ENCODE results near the gene NDUFB6.
A peak's percentile ranks its signal among the peaks of the same experiment; 100 is the strongest.
"Not testable (repeated sequence)": the region's sequence is repeated elsewhere in the genome, so short reads cannot be mapped to it uniquely, and the experiment has no call there.

Gene NDUFB6

GRCh38 chr9:32524892-32525708 lies 47.9 kb downstream of the NDUFB6 start:
- Histone ChIP-seq H3K27me3 (ENCODE audit: insufficient read depth, low read length, poor library complexity) (no peaks in the 10 kb centered on the region), H3K27ac (ENCODE audit: low read depth, low read length) (peak overlapping the region; percentile 37), H3K79me2 (ENCODE audit: control insufficient read depth, insufficient read depth, low read length) (peaks cover 10% of the 10 kb centered on the region), H3K4me1 (ENCODE audit: control insufficient read depth, low read depth, low read length) (peaks cover 2% of the 10 kb centered on the region), H3K56ac (ENCODE audit: low read length) (peak overlapping the region; percentile 89), H3K9ac (ENCODE audit: low read length) (peak overlapping the region; percentile 74), H2BK5ac (ENCODE audit: low read length) (peak overlapping the region; percentile 85), H3K79me1 (ENCODE audit: low read length) (peaks cover 8% of the 10 kb centered on the region), H4K5ac (ENCODE audit: low read length) (no peak overlapping the region), H4K8ac (ENCODE audit: low read depth, low read length) (no peak overlapping the region), H2BK15ac (replicated peaks; ENCODE audit: low read depth) (no peak overlapping the region), H3K23ac (ENCODE audit: low read length) (no peak overlapping the region), H3K18ac (ENCODE audit: low read length) (no peak overlapping the region), H3K36me3 (ENCODE audit: control insufficient read depth, insufficient read depth, low read length) (no peaks in the 10 kb centered on the region), H3K4me2 (ENCODE audit: low read length) (peak overlapping the region; percentile 79), H3K4ac (ENCODE audit: low read depth, low read length) (no peak overlapping the region), H2BK120ac (ENCODE audit: low read depth, low read length) (no peak overlapping the region), H3K4me3 (ENCODE audit: low read length) (peak overlapping the region; percentile 28), H2AK5ac (ENCODE audit: low read length) (peak overlapping the region; percentile 83)
- DNase-seq: peak; percentile 93
- no CpG with 5 or more reads among the region's 22 CpGs for WGBS (ENCODE audit: extremely low coverage, insufficient coverage, low lambda C conversion rate)

DNA sequence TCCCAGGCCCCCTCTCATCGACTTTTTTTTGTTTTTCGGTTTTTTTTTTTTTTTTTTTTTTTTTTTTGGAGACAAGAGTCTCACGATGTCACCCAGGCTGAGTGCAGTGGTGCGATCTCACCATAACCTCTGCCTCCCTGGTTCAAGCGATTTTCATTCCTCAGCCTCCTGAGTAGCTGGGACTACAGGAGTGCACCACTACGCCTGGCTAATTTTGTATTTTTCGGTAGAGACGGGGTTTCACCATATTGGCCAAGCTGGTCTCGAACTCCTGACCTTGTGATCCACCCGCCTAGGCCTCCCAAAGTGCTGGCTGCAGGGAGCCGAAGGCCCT lies 48.4 kb downstream of the NDUFB6 start:
- not testable (repeated sequence) for H3K36me3 ChIP-seq (ENCODE audit: control insufficient read depth, insufficient read depth, low read length); H3K79me2 ChIP-seq (ENCODE audit: control insufficient read depth, insufficient read depth, low read length); H2BK5ac ChIP-seq (ENCODE audit: low read length); H3K4me3 ChIP-seq (ENCODE audit: low read length); H3K27me3 ChIP-seq (ENCODE audit: insufficient read depth, low read length, poor library complexity); DNase-seq; H2AK5ac ChIP-seq (ENCODE audit: low read length); H3K27ac ChIP-seq (ENCODE audit: low read depth, low read length); H3K4me2 ChIP-seq (ENCODE audit: low read length); H3K4ac ChIP-seq (ENCODE audit: low read depth, low read length); H2BK120ac ChIP-seq (ENCODE audit: low read depth, low read length); H4K5ac ChIP-seq (ENCODE audit: low read length); H3K4me1 ChIP-seq (ENCODE audit: control insufficient read depth, low read depth, low read length); H3K18ac ChIP-seq (ENCODE audit: low read length); H3K23ac ChIP-seq (ENCODE audit: low read length); H3K9ac ChIP-seq (ENCODE audit: low read length); H2BK15ac ChIP-seq (replicated peaks; ENCODE audit: low read depth); H4K8ac ChIP-seq (ENCODE audit: low read depth, low read length); H3K79me1 ChIP-seq (ENCODE audit: low read length)
- peak overlapping the region; percentile 42 for H3K56ac ChIP-seq (ENCODE audit: low read length)
- no CpG with 5 or more reads among the region's 11 CpGs for WGBS (ENCODE audit: extremely low coverage, insufficient coverage, low lambda C conversion rate)

GRCh38 chr9:32523910-32524309 lies 49.0 kb downstream of the NDUFB6 start:
- H3K56ac ChIP-seq (ENCODE audit: low read length): no peak overlapping the region

GRCh38 chr9:32518276-32518675 lies 54.7 kb downstream of the NDUFB6 start:
- H3K27me3 ChIP-seq (ENCODE audit: insufficient read depth, low read length, poor library complexity): no peaks in the 10 kb centered on the region
- H2AK5ac ChIP-seq (ENCODE audit: low read length): no peak overlapping the region
- H3K56ac ChIP-seq (ENCODE audit: low read length): no peak overlapping the region
- no peak overlapping the region for H3K9ac ChIP-seq (ENCODE audit: low read length)
- no peak overlapping the region for H4K8ac ChIP-seq (ENCODE audit: low read depth, low read length)
- no peak overlapping the region for H3K23ac ChIP-seq (ENCODE audit: low read length)
- no peak overlapping the region for H3K4me2 ChIP-seq (ENCODE audit: low read length)
- peaks cover 4% of the 10 kb centered on the region for H3K79me1 ChIP-seq (ENCODE audit: low read length)
- no peak overlapping the region for H3K27ac ChIP-seq (ENCODE audit: low read depth, low read length)
- H3K4me1 ChIP-seq (ENCODE audit: control insufficient read depth, low read depth, low read length): no peaks in the 10 kb centered on the region
- WGBS (ENCODE audit: extremely low coverage, insufficient coverage, low lambda C conversion rate): no CpG with 5 or more reads among the region's 1 CpG
- no peaks in the 10 kb centered on the region for H3K36me3 ChIP-seq (ENCODE audit: control insufficient read depth, insufficient read depth, low read length)
- H3K4me3 ChIP-seq (ENCODE audit: low read length): no peak overlapping the region
- no peak overlapping the region for H2BK15ac ChIP-seq (replicated peaks; ENCODE audit: low read depth)
- H3K4ac ChIP-seq (ENCODE audit: low read depth, low read length): no peak overlapping the region
- no peak overlapping the region for H3K18ac ChIP-seq (ENCODE audit: low read length)
- H4K5ac ChIP-seq (ENCODE audit: low read length): no peak overlapping the region
- peaks cover 3% of the 10 kb centered on the region for H3K79me2 ChIP-seq (ENCODE audit: control insufficient read depth, insufficient read depth, low read length)
- no peak overlapping the region for H2BK120ac ChIP-seq (ENCODE audit: low read depth, low read length)
- no peak overlapping the region for H2BK5ac ChIP-seq (ENCODE audit: low read length)
- DNase-seq: peak; percentile 42

More at GRCh38 chr9:32523910-32524309, 49.0 kb downstream of the NDUFB6 start:
- H4K8ac ChIP-seq (ENCODE audit: low read depth, low read length): no peak overlapping the region
- no peak overlapping the region for H3K4ac ChIP-seq (ENCODE audit: low read depth, low read length)
- no peak overlapping the region for H3K4me3 ChIP-seq (ENCODE audit: low read length)
- H2AK5ac ChIP-seq (ENCODE audit: low read length): peak overlapping the region; percentile 14
- H2BK5ac ChIP-seq (ENCODE audit: low read length): no peak overlapping the region
- H3K9ac ChIP-seq (ENCODE audit: low read length): no peak overlapping the region
- H3K79me1 ChIP-seq (ENCODE audit: low read length): peaks cover 8% of the 10 kb centered on the region
- no peaks in the 10 kb centered on the region for H3K27me3 ChIP-seq (ENCODE audit: insufficient read depth, low read length, poor library complexity)
- peak overlapping the region; percentile 45 for H2BK120ac ChIP-seq (ENCODE audit: low read depth, low read length)
- peaks cover 2% of the 10 kb centered on the region for H3K4me1 ChIP-seq (ENCODE audit: control insufficient read depth, low read depth, low read length)
- H3K27ac ChIP-seq (ENCODE audit: low read depth, low read length): no peak overlapping the region
- WGBS (ENCODE audit: extremely low coverage, insufficient coverage, low lambda C conversion rate): no CpG with 5 or more reads among the region's 1 CpG
- H3K23ac ChIP-seq (ENCODE audit: low read length): no peak overlapping the region
- H2BK15ac ChIP-seq (replicated peaks; ENCODE audit: low read depth): no peak overlapping the region
- H3K36me3 ChIP-seq (ENCODE audit: control insufficient read depth, insufficient read depth, low read length): no peaks in the 10 kb centered on the region
- H3K79me2 ChIP-seq (ENCODE audit: control insufficient read depth, insufficient read depth, low read length): peaks cover 10% of the 10 kb centered on the region
- DNase-seq: no peak
- no peak overlapping the region for H3K4me2 ChIP-seq (ENCODE audit: low read length)
- H3K18ac ChIP-seq (ENCODE audit: low read length): no peak overlapping the region
- no peak overlapping the region for H4K5ac ChIP-seq (ENCODE audit: low read length)

GRCh38 chr9:32516241-32516640 lies 56.7 kb downstream of the NDUFB6 start:
- no peaks in the 10 kb centered on the region for H3K27me3 ChIP-seq (ENCODE audit: insufficient read depth, low read length, poor library complexity)
- H3K9ac ChIP-seq (ENCODE audit: low read length): no peak overlapping the region
- DNase-seq: no peak
- H2AK5ac ChIP-seq (ENCODE audit: low read length): no peak overlapping the region
- no peak overlapping the region for H2BK15ac ChIP-seq (replicated peaks; ENCODE audit: low read depth)
- H4K8ac ChIP-seq (ENCODE audit: low read depth, low read length): no peak overlapping the region
- H3K79me2 ChIP-seq (ENCODE audit: control insufficient read depth, insufficient read depth, low read length): no peaks in the 10 kb centered on the region
- H2BK5ac ChIP-seq (ENCODE audit: low read length): no peak overlapping the region
- H3K23ac ChIP-seq (ENCODE audit: low read length): no peak overlapping the region
- H3K36me3 ChIP-seq (ENCODE audit: control insufficient read depth, insufficient read depth, low read length): no peaks in the 10 kb centered on the region
- H2BK120ac ChIP-seq (ENCODE audit: low read depth, low read length): no peak overlapping the region
- no peak overlapping the region for H3K27ac ChIP-seq (ENCODE audit: low read depth, low read length)
- H3K4me1 ChIP-seq (ENCODE audit: control insufficient read depth, low read depth, low read length): no peaks in the 10 kb centered on the region
- no peak overlapping the region for H3K56ac ChIP-seq (ENCODE audit: low read length)
- no peak overlapping the region for H4K5ac ChIP-seq (ENCODE audit: low read length)
- no peak overlapping the region for H3K4me2 ChIP-seq (ENCODE audit: low read length)
- no peak overlapping the region for H3K4ac ChIP-seq (ENCODE audit: low read depth, low read length)
- no peak overlapping the region for H3K4me3 ChIP-seq (ENCODE audit: low read length)
- no peaks in the 10 kb centered on the region for H3K79me1 ChIP-seq (ENCODE audit: low read length)
- H3K18ac ChIP-seq (ENCODE audit: low read length): no peak overlapping the region

DNA sequence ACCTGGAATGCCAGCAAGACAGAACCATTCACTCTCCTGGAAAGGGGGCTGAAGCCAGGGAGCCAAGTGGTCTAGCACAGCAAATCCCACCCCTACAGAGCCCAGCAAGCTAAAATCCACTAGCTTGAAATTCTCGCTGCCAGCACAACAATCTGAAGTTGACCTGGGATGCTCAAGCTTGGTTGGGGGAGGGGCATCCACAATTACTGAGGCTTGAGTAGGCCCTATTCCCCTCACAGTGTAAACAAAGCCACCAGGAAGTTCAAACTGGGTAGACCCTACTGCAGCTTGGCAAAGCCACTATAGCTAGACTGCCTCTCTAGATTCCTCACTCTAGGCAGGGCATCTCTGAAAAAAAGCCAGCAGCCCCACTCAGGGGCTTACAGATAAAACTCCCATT lies 64.2 kb downstream of the NDUFB6 start:
- Histone ChIP-seq H3K18ac (ENCODE audit: low read length) (no peak overlapping the region), H3K4me2 (ENCODE audit: low read length) (no peak overlapping the region), H3K4me1 (ENCODE audit: control insufficient read depth, low read depth, low read length) (peaks cover 2% of the 10 kb centered on the region), H3K27ac (ENCODE audit: low read depth, low read length) (no peak overlapping the region), H3K4ac (ENCODE audit: low read depth, low read length) (no peak overlapping the region), H2BK5ac (ENCODE audit: low read length) (no peak overlapping the region), H3K79me1 (ENCODE audit: low read length) (no peaks in the 10 kb centered on the region), H4K5ac (ENCODE audit: low read length) (no peak overlapping the region), H2BK15ac (replicated peaks; ENCODE audit: low read depth) (no peak overlapping the region), H3K36me3 (ENCODE audit: control insufficient read depth, insufficient read depth, low read length) (no peaks in the 10 kb centered on the region), H2AK5ac (ENCODE audit: low read length) (no peak overlapping the region), H3K79me2 (ENCODE audit: control insufficient read depth, insufficient read depth, low read length) (no peaks in the 10 kb centered on the region), H2BK120ac (ENCODE audit: low read depth, low read length) (no peak overlapping the region), H3K56ac (ENCODE audit: low read length) (no peak overlapping the region), H3K27me3 (ENCODE audit: insufficient read depth, low read length, poor library complexity) (no peaks in the 10 kb centered on the region), H3K23ac (ENCODE audit: low read length) (no peak overlapping the region), H3K9ac (ENCODE audit: low read length) (no peak overlapping the region), H3K4me3 (ENCODE audit: low read length) (no peak overlapping the region), H4K8ac (ENCODE audit: low read depth, low read length) (no peak overlapping the region)
- peak; percentile 55 for DNase-seq
- no CpG with 5 or more reads among the region's 1 CpG for WGBS (ENCODE audit: extremely low coverage, insufficient coverage, low lambda C conversion rate)
